ENCODE measurements around the gene KRT74. TPM values are rescaled to one million over a fixed set of nuclear protein-coding genes. Genes with fewer than 3 reads are reported as not detected.

KRT74 gene
- total RNA-seq, 2 experiments from 2014 or later = not detected

GRCh38 chr12:52601671-52602070 lies 28.0 kb upstream of the KRT74 start:
- intact Hi-C loops (cut with micrococcal nuclease; ENCODE audit: unreplicated experiment) = no loop called here
- no peak for TF ChIP-seq EZH2phosphoT487 (IDR thresholded peaks at IDR 0.05; ENCODE audit: borderline replicate concordance, low read depth, low read length)
- no peak for TF ChIP-seq CTCF (conservative IDR thresholded peaks at IDR 0.05; ENCODE audit: low read length)
- no peaks in the 10 kb centered on the region for H3K9me3 ChIP-seq (ENCODE audit: low read length)
- no peak overlapping the region for H2AFZ ChIP-seq (ENCODE audit: low read length)
- ChIA-PET POLR2A (no interaction called here), CTCF (ENCODE audit: unreplicated experiment) (no interaction called here)
- no peak overlapping the region for H3K27ac ChIP-seq (ENCODE audit: low read depth, low read length, poor library complexity, severe bottlenecking)
- no peaks in the 10 kb centered on the region for H3K36me3 ChIP-seq (ENCODE audit: insufficient read depth, low read length)
- H3K4me2 ChIP-seq (ENCODE audit: low read length) = no peak overlapping the region
- no peaks in the 10 kb centered on the region for H3K4me1 ChIP-seq (ENCODE audit: insufficient read depth, low read length, poor library complexity, severe bottlenecking)
- no peaks in the 10 kb centered on the region for H3K79me2 ChIP-seq (ENCODE audit: insufficient read depth, low read depth, low read length)
- DNase-seq (ENCODE audit: low spot score) = no peak
- H3K4me3 ChIP-seq (ENCODE audit: low read depth, low read length, poor library complexity, severe bottlenecking) = no peak overlapping the region
- no peaks in the 10 kb centered on the region for H3K9me2 ChIP-seq (ENCODE audit: insufficient read depth, low read length)
- no peaks in the 10 kb centered on the region for H4K20me1 ChIP-seq (ENCODE audit: insufficient read depth, low read length)
- BruUV-seq (replicated peaks) = no TSS peak

GRCh38 chr12:52600941-52601481 lies 27.4 kb upstream of the KRT74 start, which contains the start of gene KRT72:
Gene KRT72 (minus strand): TSS chr12:52601463. CDS start chr12:52601452, 11 bp downstream.
- intact Hi-C loops (cut with micrococcal nuclease; ENCODE audit: unreplicated experiment) = no loop called here
- POLR2A ChIA-PET = no interaction called here
- H3K79me2 ChIP-seq (ENCODE audit: insufficient read depth, low read depth, low read length) = no peaks in the 10 kb centered on the region
- CTCF ChIA-PET (ENCODE audit: unreplicated experiment) = no interaction called here
- H3K4me3 ChIP-seq (ENCODE audit: low read depth, low read length, poor library complexity, severe bottlenecking) = no peak within 1 kb of the TSS
- H4K20me1 ChIP-seq (ENCODE audit: insufficient read depth, low read length) = no peaks in the 10 kb centered on the region
- no peaks in the 10 kb centered on the region for H3K9me3 ChIP-seq (ENCODE audit: low read length)
- TF ChIP-seq CTCF (conservative IDR thresholded peaks at IDR 0.05; ENCODE audit: low read length) (no peak), EZH2phosphoT487 (IDR thresholded peaks at IDR 0.05; ENCODE audit: borderline replicate concordance, low read depth, low read length) (no peak)
- no TSS peak for BruUV-seq (replicated peaks)
- H3K4me2 ChIP-seq (ENCODE audit: low read length) = no peak within 1 kb of the TSS
- no peaks in the 10 kb centered on the region for H3K4me1 ChIP-seq (ENCODE audit: insufficient read depth, low read length, poor library complexity, severe bottlenecking)
- H3K36me3 ChIP-seq (ENCODE audit: insufficient read depth, low read length) = no peaks in the 10 kb centered on the region
- no peak within 1 kb of the TSS for H2AFZ ChIP-seq (ENCODE audit: low read length)
- no peak within 1 kb of the TSS for H3K27ac ChIP-seq (ENCODE audit: low read depth, low read length, poor library complexity, severe bottlenecking)
- no peak for DNase-seq (ENCODE audit: low spot score)
- no peaks in the 10 kb centered on the region for H3K9me2 ChIP-seq (ENCODE audit: insufficient read depth, low read length)

- Histone ChIP-seq H3K27ac (ENCODE audit: low read depth, low read length, poor library complexity, severe bottlenecking) (no peak overlapping the region), H3K9me3 (ENCODE audit: low read length) (no peaks in the 10 kb centered on the region), H4K20me1 (ENCODE audit: insufficient read depth, low read length) (no peaks in the 10 kb centered on the region), H3K36me3 (ENCODE audit: insufficient read depth, low read length) (no peaks in the 10 kb centered on the region), H3K4me2 (ENCODE audit: low read length) (no peak overlapping the region), H2AFZ (ENCODE audit: low read length) (no peak overlapping the region), H3K79me2 (ENCODE audit: insufficient read depth, low read depth, low read length) (no peaks in the 10 kb centered on the region), H3K4me3 (ENCODE audit: low read depth, low read length, poor library complexity, severe bottlenecking) (no peak overlapping the region), H3K4me1 (ENCODE audit: insufficient read depth, low read length, poor library complexity, severe bottlenecking) (no peaks in the 10 kb centered on the region), H3K9me2 (ENCODE audit: insufficient read depth, low read length) (no peaks in the 10 kb centered on the region)
- ChIA-PET POLR2A (no interaction called here), CTCF (ENCODE audit: unreplicated experiment) (no interaction called here)
- no peak for DNase-seq (ENCODE audit: low spot score)
- BruUV-seq (replicated peaks) = no TSS peak
- intact Hi-C loops (cut with micrococcal nuclease; ENCODE audit: unreplicated experiment) = no loop called here
- no peak for TF ChIP-seq EZH2phosphoT487 (IDR thresholded peaks at IDR 0.05; ENCODE audit: borderline replicate concordance, low read depth, low read length)
- no peak for TF ChIP-seq CTCF (conservative IDR thresholded peaks at IDR 0.05; ENCODE audit: low read length)
Observed at GRCh38 chr12:52600475-52600874, 26.8 kb upstream of the KRT74 start.
